Activated T-helper 1 cell treated with anti-CD3 and anti-CD28 coated beads, Interleukin-2, amount 50 U/mL, for 16 hours (primary cell): Measurements from ENCODE around the gene ZNF74.
"Not testable (repeated sequence)": the region's sequence is repeated elsewhere in the genome, so short reads cannot be mapped to it uniquely, and the experiment has no call there.

Experiments
- DNase-seq, 2 donors: peaks; one replicate each; pipeline ENCODE4 v3.0.0-alpha.2; 2020; ENCODE audit warnings: low read depth in 1 of 2, low spot score in 1 of 2

ZNF74 gene

GRCh38 chr22:20374130-20374529 lies 19.8 kb upstream of the ZNF74 start:
- DNase-seq, result not testable (repeated sequence)

DNA sequence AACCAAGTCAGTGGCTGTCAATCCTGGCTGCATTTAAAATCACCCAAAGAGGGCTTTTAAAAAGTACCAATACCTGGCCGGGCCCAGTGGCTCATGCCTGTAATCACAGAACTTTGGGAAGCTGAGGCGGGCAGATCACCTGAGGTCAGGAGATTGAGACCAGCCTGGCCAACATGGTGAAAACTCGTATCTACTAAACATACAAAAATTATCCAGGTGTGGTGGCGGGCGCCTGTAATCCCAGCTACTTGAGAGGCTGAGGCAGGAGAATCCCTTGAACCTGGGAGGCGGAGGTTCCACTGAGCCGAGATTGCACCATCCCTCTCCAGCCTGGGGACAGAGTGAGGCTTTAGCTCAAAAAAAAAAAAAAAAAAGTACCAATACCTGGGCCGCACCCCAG lies 17.7 kb upstream of the ZNF74 start:
- DNase-seq, result not testable (repeated sequence)

DNA sequence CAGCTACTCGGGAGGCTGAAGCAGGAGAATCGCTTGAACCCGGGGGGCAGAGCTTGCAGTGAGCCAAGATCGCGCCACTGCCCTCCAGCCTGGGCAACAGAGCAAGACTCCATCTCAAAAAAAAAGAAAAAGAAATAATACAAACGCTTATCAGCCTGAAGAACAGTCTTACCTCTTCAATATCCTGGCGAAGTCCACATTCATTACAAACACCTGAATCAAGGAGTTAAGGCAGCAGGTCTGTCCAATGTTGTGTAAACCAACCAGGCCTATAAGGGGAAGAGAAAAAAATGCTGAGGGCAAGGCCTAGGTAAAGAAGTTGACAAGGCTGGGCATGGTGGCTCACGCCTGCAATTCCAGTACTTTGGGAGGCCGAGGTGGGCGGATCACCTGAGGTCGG lies 17.0 kb upstream of the ZNF74 start:
- not testable (repeated sequence) for DNase-seq

DNA sequence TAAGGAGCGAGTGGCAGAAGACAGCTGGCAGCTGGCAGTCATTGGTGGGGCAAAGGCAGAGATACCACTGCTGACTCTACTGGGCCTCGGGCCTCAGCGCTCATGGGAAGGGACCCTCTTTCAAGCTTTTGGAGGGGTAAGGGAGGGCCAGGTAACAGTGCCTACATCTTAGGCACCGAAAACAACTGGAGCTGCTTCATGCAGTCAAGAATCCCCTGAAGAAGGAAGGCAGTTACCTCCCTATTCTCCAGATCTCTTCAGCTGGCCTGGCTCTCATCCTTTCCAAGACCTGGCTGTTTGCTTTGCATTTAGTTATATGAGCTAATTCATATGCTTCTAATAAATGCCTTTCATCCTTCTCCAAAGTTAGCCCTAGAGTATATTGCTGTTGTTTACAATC lies 15.8 kb upstream of the ZNF74 start:
- no peak for DNase-seq

GRCh38 chr22:20378684-20379083 lies 15.3 kb upstream of the ZNF74 start:
- not testable (repeated sequence) for DNase-seq

- no peak for DNase-seq
Measured at GRCh38 chr22:20380486-20380885, 13.5 kb upstream of the ZNF74 start.

GRCh38 chr22:20383538-20383937 lies 10.4 kb upstream of the ZNF74 start:
- no peak for DNase-seq

DNA sequence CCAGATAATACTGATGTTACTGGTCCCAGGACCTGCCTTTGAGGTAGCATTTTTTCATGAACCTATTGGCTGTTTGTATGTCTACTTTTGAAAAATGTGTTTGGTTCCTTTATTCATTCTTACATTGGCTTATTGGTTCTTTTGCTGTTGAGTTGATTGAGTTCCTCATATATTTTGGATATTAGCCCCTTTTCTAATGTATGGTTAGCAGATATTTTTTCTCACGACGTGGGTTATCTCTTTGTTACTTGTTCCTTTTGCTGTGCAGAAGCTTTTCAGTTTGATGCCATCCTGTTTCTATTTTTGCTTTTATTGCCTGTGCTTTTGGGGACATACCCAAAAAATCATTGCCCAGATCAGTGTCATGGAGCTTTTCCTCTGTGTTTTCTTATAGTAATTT lies 9.8 kb upstream of the ZNF74 start:
- no peak for DNase-seq

- no peak for DNase-seq
Measured at GRCh38 chr22:20384865-20385264, 9.1 kb upstream of the ZNF74 start.

DNA sequence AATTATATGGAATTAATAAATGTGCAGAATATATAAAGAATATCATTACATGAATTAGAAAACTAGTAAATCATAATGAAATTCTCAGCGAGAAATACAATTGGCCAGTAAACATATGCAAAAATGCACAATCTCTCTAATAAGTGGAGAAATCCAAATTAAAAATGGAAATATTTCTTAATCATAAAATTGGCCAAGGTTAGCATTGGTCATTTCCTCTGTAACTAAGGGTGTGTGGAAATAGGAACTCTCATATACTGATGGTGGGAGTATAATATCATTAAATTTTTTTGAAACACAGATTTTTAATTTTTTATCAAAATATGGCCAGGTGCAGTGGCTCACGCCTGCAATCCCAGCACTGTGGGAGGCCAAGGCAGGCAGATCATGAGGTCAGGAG lies 7.6 kb upstream of the ZNF74 start:
- DNase-seq, result no peak

GRCh38 chr22:20386972-20387371 lies 7.0 kb upstream of the ZNF74 start:
- DNase-seq, result no peak

- no peak for DNase-seq
Measured at GRCh38 chr22:20388200-20388599, 5.8 kb upstream of the ZNF74 start.

GRCh38 chr22:20389288-20389687 lies 4.7 kb upstream of the ZNF74 start:
- DNase-seq, result no peak

DNA sequence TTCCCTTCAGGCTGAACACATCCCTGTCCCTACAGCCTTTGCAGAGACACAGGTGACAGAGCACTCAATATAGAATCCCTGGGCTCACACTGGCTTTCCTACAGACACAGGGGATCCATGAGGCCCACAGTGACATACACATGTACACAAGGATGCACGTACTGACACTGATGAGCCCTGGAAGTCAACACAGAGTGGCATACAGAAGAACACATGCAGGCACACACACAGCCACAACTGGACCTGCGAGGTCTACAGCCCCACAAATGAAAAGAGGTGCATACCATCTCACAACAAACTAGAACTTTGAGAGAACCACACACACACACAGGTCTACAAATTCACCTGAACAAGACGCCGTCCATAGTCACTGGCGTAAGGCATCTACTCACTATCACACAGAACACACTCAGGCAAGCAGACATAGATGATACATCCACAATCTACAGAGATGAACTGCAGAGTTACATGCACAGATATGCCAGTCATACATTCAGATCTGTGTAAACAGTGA lies 3.5 kb upstream of the ZNF74 start:
- DNase-seq, result no peak

DNA sequence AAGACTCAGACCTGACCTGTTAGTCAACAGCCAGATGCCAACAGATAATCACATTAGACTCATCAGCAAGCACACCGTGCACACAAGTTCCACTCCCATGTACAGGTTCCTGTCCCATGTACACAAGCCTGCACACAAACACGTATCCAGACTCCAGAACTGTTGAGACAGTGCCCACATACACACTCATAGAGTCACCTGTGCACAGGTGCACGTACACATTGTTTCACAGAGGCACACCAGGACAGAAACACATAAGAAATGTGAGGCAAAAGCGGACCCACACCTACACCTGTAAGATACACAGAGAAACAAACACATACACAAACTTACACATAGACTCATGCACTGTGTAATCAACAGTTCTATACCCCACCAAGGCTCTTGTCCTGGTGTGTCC lies 2.7 kb upstream of the ZNF74 start:
- DNase-seq, result no peak

GRCh38 chr22:20392365-20392881 lies 1.5 kb upstream of the ZNF74 start:
- not testable (repeated sequence) for DNase-seq

DNA sequence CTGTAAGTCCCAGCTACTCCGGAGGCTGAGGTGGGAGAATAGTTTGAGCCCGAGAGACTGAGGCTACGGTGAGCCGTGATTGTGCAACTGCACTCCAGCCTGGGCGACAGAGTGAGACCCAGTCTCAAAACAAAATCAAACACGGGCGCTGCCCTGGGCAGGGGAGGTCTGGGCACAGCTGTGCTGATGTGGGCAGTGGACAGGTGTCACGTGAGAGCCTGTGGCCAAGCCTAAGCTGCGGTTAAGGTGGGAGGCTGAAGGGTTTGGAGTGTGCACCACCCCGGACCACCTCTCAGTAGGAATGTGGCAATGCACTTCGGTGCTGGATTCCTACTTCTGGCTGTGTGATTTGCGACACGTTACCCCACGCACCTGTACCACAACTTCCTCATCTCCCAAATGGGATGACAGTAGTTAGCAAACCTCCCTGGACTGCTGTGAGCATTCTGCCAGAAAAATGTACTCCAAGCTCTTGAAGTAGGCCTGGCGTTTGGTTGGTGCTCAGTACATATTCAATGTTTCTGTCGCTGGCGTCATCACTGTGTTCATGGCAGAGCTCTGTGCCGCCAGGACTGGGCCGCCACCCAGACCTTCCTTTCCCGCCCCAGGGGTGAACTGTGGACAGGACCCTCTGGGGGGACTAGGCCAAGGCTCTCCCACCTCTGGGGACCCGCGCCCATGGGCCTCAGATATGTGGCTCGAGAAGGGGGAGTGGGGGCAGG lies 807 bp upstream of the ZNF74 start:
- no peak for DNase-seq

GRCh38 chr22:20395181-20395906 lies 1.4 kb downstream of the ZNF74 start:
- no peak for DNase-seq

DNA sequence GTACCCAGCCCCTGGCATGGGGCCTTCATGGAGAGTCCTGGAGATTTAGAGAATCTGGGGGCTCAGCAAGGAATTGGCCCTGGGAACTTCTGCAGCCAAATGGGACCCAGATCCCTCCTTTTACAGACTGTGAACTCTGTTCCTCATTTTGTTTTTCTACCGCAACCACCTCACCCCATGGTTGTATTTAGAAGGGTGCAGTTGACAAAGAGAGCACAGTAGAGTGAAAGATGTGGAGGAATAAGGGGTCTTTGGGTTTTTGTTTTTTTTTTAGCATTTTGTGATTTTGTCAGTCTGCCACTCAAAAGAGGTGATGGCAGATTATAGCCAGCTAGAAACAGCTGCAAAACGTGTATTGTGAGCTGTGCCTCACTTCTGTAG lies 1.9 kb downstream of the ZNF74 start:
- DNase-seq, result no peak

- DNase-seq, result no peak
Measured at GRCh38 chr22:20396639-20397038, 2.7 kb downstream of the ZNF74 start.

DNA sequence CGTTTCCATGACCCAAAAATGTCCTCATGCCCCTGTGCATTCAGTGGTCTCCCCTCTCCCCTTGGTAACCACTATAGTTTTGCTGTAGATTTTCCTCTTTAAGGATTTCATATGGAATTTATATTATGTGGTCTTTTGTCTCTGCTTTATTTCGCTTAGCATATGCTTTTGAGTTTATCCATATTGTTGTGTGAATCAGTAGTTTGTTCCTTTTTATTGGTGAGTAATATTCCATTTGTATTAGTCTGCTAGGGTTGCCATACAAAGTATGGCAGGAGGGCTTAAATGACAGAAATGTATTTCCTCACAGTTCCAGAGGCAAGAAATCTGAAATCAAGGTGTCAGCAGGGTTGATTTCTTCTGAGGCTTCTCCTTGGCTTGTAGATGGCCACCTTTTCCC lies 3.5 kb downstream of the ZNF74 start:
- no peak for DNase-seq

- DNase-seq, result no peak
Measured at GRCh38 chr22:20398420-20398819, 4.5 kb downstream of the ZNF74 start.
